SH-SY5Y (cell line): ENCODE results near the gene POLR1H.

Experiments used
- GATA2 ChIP-seq: IDR thresholded peaks from 2 replicates; pipeline ENCODE4 v1.6.1; 2011; ENCODE audit warnings: mild to moderate bottlenecking, low read depth, low read length
- GATA3 ChIP-seq: IDR thresholded peaks from 2 replicates; pipeline ENCODE4 v1.6.1; 2011; ENCODE audit warnings: low read depth, mild to moderate bottlenecking, low read length, moderate library complexity

DNA sequence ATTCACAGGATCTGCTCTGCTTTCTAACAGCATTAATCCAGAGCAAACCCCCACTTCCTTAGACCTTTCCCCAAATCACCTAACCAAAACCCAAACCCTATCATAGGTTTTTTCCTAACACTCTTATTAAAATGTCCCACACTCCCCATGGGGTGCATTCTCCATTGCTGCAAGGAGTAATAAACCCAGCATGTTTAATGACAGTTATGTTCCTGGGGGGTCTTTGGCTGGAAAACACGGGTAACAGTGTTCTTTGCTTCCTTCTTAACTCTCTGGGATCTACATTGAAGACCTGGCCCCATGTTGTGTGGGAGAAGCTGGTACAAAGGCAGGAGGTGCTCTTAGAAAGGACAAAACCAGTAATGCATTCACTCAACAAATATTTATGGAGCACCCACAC is 35.8 kb downstream of the POLR1H start:
- TF ChIP-seq GATA2: no peak
- TF ChIP-seq GATA3: no peak
